CD4-positive, alpha-beta T cell treated with Interleukin-10 for 1 hour (primary cell): ENCODE results near the gene PTPRD.
"Not testable (repeated sequence)": the region's sequence is repeated elsewhere in the genome, so short reads cannot be mapped to it uniquely, and the experiment has no call there.

Experiments
- DNase-seq: peaks from one replicate; pipeline ENCODE4 v3.0.0-alpha.2; 2020

PTPRD gene

DNA sequence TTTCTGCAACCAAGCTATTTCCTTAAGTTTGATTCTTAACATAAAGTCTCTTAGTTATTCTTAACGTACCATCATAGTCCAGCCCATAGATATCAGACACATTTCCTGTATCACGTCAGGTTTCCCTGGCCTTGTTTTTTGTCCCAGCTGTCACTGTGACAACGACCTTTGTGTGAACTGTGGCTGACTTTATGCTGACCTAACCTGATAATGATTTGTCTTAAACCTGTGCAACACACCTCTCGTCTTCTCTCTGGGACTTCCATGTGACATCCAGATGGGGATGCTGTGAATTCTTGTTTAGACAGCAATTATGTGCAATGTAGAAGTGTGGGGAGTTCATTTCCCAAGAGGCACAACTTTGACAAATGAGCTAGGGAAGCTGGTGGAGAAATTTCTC is 662.8 kb downstream of the PTPRD start:
- DNase-seq = no peak

DNA sequence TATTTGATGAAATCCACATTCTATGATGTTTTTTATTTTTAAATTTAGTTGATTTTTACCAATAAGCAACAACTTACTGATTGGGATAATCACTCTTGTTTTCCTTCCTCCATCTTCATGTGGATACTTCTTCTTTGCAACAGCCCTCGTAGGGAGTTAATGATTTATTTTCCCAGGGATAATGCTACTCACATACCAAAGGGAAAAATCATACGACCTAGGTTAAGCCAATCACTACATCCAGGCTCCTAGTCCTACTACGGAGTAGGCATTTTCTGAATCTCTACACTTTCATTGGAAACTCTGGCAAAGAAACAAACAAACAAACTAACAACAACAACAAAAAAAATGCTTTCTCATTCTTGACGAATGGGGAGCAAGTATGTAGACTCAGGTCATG is 663.4 kb downstream of the PTPRD start:
- DNase-seq = no peak

- no peak for DNase-seq
Measured at GRCh38 chr9:9945966-9946365, 666.8 kb downstream of the PTPRD start.

DNA sequence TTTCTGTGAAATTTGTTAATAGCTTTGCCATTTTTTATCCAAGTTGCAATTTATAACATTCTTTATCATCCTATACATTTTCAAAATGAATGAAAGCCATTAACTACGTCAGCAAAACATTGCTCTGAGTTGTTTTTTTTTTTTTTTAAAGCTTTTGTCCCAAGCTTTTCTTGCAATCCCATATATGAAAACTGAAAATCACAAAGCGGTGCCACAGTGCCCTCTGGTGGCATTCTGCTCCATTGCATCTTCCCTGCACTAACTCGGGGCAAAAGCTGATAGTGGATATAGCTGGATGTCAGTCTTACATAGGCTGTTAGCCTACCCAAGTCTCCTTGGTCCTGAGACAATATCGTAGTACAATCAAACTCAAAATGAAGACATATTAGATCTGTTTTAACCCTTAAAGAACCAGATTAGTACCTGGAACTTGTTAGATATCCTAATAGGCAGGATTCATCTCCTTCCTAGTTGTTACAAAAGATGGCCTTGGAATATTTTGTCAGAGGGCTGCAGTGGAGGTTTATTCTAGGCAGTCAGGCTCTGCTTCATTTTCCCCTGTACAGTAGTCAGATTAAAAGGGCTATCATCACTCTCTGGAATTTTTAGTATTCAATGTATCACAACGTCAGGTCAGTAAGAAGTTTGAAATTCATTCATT is 669.9 kb downstream of the PTPRD start:
- DNase-seq = peak; percentile 36

DNA sequence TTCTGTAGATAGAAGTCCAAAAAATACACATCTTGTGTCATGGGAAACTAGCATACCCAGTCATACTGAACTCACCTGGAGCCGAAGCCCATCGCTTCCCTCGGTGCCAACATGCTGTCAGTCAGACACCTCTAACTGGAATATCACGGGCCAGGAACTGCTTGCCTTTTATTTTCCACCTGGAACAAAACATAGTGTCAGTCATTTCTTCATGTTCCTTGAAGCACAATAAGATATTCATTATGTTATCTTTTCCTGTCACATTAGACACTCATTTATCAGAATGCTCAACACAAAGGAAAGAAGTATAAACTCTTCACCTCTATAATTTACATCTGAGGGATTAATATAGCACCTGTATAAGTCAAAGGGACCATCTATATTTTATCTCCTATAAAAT is 674.4 kb downstream of the PTPRD start:
- DNase-seq = no peak

DNA sequence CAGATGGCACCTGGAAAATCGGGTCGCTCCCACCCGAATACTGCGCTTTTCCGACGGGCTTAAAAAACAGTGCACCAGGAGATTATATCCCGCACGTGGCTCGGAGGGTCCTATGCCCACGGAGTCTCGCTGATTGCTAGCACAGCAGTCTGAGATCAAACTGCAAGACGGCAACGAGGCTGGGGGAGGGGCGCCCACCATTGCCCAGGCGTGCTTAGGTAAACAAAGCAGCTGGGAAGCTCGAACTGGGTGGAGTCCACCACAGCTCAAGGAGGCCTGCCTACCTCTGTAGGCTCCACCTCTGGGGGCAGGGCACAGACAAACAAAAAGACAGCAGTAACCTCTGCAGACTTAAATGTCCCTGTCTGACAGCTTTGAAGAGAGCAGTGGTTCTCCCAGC is 681.3 kb downstream of the PTPRD start:
- not testable (repeated sequence) for DNase-seq

DNA sequence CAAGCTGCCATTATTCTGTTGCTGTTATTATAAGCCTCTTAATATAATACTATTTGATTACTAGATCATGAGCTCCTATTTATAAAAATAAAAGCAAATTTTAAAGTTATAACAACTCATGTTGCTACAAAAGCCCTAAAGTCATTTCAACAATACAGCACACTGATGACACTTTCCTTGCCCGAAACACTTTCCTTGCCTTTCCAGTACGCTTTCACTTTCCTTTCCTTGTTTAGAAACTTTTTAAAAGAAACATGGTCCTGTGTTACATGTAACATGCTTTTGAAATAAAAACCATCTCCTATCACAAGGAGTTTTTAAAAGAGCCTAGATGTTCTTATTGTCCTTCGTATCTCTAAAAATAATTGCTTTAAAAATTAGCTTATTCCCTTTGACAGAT is 688.4 kb downstream of the PTPRD start:
- DNase-seq = no peak

DNA sequence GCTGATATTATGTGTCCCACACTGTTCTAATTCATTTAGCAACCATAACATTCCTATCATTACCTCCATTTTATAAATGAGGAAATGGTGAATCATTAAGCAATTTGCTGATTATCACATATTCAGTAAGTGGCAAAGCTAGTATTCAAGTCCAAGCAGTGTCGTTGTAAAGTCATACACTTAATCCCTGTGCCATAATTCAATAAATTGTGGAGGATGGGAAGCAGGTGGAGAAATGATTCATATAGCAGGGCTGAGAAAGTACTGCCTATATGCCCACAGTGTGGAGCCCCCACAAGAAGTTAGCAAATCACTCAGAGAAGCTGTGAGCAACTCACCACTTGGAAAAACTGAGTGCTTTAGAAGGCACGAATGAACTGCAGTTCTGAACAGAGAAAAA is 691.0 kb downstream of the PTPRD start:
- no peak for DNase-seq

DNA sequence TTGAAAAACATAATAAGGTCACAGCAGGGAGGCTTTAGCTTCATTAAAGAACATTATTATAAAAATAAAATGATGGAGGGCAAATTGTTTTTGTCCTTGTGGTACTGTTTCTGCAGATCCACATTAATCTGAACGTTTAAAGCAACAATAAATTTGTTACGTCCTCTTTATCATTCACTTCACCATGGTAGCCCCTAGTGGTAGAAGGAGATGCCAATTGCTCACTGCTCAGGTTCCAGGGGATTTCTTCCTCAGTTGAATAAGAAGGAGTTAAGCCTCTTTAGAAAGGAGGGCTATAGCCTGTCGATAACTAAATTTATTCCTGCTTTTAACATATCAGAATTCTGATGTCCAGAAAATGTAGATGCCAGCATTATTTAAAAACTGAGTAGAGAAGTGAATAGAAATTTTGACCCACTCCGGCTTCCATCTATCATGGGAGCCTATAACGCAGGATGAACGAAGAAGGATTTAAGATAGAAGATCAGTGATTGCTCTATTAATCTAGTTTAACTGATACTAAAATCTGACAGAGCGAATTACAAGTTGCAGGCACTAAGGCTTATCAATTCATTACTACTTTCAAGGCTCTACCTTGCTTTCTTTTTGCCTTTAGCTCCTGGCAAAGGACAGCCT is 692.3 kb downstream of the PTPRD start:
- no peak for DNase-seq

- no peak for DNase-seq
Measured at GRCh38 chr9:9919174-9919775, 693.5 kb downstream of the PTPRD start.

DNA sequence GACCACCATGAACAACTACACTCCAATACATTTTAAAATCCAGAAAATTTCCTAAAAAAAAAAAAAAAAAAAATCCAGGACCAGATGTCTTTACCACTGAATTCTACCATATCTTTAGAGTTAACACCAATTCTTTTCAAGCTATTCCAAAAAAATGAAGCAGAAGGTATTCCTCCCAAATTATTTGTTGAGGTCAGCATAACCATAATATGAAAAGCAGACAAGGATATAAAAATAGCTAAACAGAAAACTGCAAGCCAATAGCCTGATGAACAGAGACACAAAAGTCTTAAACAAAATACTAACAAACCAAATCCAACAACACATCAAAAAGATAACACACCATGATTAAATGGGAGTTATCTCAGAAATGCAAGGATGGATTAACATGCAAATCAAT is 695.4 kb downstream of the PTPRD start:
- no peak for DNase-seq

DNA sequence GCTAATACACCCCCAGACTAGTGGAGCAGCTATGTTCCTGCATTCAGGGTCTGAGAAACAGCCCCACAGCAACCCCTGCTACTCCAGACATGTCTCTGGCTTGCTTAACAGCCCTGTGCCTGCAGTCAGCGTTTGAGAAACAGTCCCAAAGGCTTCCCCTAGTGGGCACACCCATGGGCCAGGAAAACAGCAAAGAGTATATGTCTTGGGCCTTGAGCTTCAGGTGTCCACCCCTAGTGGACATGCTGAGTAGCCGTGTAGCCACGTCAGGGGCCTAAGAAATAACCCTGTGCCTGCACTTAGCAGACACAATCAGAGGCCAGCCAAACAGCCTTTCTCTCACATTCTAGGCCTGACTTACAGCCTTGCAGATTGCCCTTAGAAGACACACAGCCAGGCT is 698.6 kb downstream of the PTPRD start:
- DNase-seq = no peak

DNA sequence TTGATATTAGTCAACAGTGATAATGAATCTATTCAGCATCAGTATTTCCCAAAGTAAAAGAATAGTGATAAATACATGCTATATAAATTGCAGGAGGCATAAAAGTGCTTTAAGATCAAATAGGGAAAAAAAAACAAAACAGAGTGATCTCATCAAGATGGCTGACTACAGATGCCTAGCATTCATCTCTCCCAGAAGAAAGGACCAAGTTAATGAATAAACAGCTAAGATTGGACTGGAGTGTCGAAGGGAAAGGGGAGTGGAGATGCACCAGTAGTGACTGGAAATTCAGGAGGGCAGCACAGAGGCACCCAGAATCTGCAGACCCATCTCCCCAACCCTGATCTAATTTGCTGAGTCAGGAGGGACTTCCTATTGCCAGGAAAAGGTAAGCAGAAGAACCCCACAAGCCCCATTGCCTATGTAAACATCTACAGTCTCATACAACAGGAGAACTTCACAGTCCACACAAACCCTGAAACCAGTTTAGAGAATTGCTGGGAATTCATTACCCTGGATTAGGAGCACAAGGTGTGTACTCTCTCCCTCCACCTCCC is 699.4 kb downstream of the PTPRD start:
- DNase-seq = no peak

DNA sequence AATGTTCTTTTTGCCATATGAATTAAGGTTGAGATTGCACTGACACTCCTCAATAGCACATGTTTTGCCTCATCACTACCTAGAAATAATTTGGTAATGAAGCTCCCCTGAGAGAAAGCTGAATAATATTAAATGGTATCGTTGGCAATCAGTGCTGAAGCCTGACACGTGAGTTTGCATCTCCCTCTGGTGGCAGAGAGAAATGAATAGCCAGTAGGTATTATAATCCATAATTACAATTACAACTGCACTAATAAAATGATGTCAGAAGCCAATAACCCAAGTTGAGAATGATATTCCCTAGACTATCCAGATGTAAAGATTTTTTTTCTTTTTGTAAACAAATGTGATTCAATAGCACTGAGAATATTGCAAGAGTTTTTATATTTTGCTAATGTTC is 700.3 kb downstream of the PTPRD start:
- no peak for DNase-seq

DNA sequence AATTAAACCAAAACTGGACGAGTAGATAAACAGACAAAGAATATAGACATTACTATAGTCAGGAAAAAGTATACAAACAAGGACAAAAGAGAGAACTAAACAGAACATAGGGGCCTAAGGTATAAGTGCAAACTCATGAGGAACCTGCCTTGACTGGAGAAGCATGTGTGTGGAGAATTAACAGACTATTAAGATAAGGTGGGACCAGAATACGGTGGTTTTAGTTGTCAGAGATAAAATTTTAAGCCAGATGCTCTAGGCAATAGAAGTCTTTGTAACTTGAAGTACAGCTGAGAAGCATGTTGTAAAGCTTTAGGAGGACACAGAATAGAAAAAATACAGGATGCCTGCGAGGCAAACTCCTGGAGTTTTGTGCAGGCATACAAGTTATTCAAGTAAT is 707.1 kb downstream of the PTPRD start:
- no peak for DNase-seq

DNA sequence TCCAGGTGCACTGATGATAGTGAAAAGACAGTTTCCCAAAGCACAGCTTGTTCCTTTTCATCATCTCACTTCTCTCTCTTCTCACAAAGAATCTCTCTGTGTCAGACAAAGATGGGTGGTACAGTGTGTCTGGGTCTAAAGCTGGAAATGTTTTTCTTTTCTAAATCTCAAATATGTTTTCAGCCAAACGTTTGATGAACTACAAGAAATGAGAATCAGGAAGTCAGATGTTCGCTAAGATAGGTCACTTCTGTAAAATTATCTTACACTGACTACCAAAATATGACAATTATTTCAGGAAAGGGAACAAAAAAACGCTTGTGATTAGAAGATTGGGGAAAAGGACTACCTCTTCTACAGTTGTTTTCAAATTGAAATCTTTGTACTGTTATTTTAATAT is 708.8 kb downstream of the PTPRD start:
- no peak for DNase-seq

- no peak for DNase-seq
Measured at GRCh38 chr9:9901624-9902023, 711.2 kb downstream of the PTPRD start.

- no peak for DNase-seq
Measured at GRCh38 chr9:9893837-9894236, 719.0 kb downstream of the PTPRD start.

- DNase-seq = no peak
Measured at GRCh38 chr9:9892217-9892616, 720.6 kb downstream of the PTPRD start.

- no peak for DNase-seq
Measured at GRCh38 chr9:9881692-9882091, 731.1 kb downstream of the PTPRD start.

DNA sequence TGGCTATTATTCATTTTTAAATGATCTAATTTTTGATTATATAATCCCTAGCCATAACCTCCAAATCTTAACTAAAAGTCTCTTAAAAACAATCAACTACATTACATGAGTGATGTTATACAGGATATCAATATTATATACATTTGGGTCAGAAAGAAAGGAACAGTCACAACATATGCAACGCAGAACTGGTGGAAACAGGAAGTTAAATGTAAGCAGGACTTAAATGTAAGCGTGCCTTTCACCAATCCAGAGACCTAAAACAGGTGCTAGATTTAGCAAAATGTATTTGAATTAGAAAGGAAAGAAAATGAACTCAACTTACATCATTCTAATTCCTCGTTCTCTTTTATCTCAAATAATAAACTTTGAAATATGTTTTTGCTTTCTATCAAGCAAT is 738.5 kb downstream of the PTPRD start:
- no peak for DNase-seq

GRCh38 chr9:9862235-9862810 is 750.5 kb downstream of the PTPRD start:
- no peak for DNase-seq

- DNase-seq = no peak
Measured at GRCh38 chr9:9855177-9856078, 757.4 kb downstream of the PTPRD start.
